Femur (tissue), 1 donor: ENCODE data around the gene ELAVL4.
"Not testable (repeated sequence)": the region's sequence is repeated elsewhere in the genome, so short reads cannot be mapped to it uniquely, and the experiment has no call there.

Experiments used
- DNase-seq: peaks from one replicate; pipeline ENCODE4 v3.0.0-alpha.2; 2017

ELAVL4 gene

GRCh38 chr1:50126927-50127715, 18.4 kb downstream of the ELAVL4 start:
- no peak for DNase-seq

GRCh38 chr1:50129201-50129600, 20.5 kb downstream of the ELAVL4 start:
- no peak for DNase-seq

- no peak for DNase-seq
Observed at GRCh38 chr1:50132347-50132894, 23.7 kb downstream of the ELAVL4 start.

GRCh38 chr1:50135716-50136115, 27.0 kb downstream of the ELAVL4 start:
- DNase-seq: no peak

- DNase-seq: no peak
Observed at GRCh38 chr1:50139339-50140181, 30.8 kb downstream of the ELAVL4 start.

GRCh38 chr1:50140182-50140447, 31.4 kb downstream of the ELAVL4 start:
- DNase-seq: no peak

GRCh38 chr1:50147191-50147850, 38.6 kb downstream of the ELAVL4 start:
- DNase-seq: no peak

- no peak for DNase-seq
Observed at GRCh38 chr1:50148142-50148923, 39.6 kb downstream of the ELAVL4 start.

GRCh38 chr1:50152236-50152635, 43.5 kb downstream of the ELAVL4 start:
- no peak for DNase-seq

- no peak for DNase-seq
Observed at GRCh38 chr1:50155541-50155940, 46.8 kb downstream of the ELAVL4 start.

- DNase-seq: no peak
Observed at GRCh38 chr1:50156241-50157010, 47.7 kb downstream of the ELAVL4 start.

- no peak for DNase-seq
Observed at GRCh38 chr1:50157306-50157941, 48.7 kb downstream of the ELAVL4 start.

GRCh38 chr1:50158421-50158820, 49.7 kb downstream of the ELAVL4 start:
- no peak for DNase-seq

GRCh38 chr1:50163680-50164079, 55.0 kb downstream of the ELAVL4 start:
- no peak for DNase-seq

GRCh38 chr1:50166351-50166750, 57.6 kb downstream of the ELAVL4 start:
- not testable (repeated sequence) for DNase-seq

GRCh38 chr1:50172299-50172698, 63.6 kb downstream of the ELAVL4 start:
- no peak for DNase-seq

- no peak for DNase-seq
Observed at GRCh38 chr1:50174101-50174500, 65.4 kb downstream of the ELAVL4 start.

GRCh38 chr1:50175719-50176639, 67.3 kb downstream of the ELAVL4 start:
- DNase-seq: no peak

GRCh38 chr1:50177994-50178393, 69.3 kb downstream of the ELAVL4 start:
- no peak for DNase-seq

- DNase-seq: no peak
Observed at GRCh38 chr1:50179639-50180038, 70.9 kb downstream of the ELAVL4 start.
